AML-193 (cell line): ENCODE measurements around the gene RIN3.
A peak's percentile ranks its signal among the peaks of the same experiment; 100 is the strongest.

ENCODE experiments used
- DNase-seq, 2 experiments: peaks; one replicate each; lab custom pipeline; 2025; lab: John Stamatoyannopoulos, UW

The RIN3 gene

GRCh38 chr14:92686900-92687427 is 173.4 kb downstream of the RIN3 start:
- DNase-seq: no peak

- no peak for DNase-seq
These were observed 174.3 kb downstream of the RIN3 start for GRCh38 chr14:92687681-92688433.

GRCh38 chr14:92688434-92689375 is 175.1 kb downstream of the RIN3 start:
- DNase-seq: no peak

GRCh38 chr14:92690171-92691011 is 176.8 kb downstream of the RIN3 start:
- DNase-seq: peak; percentile 34 to 53

- DNase-seq: no peak
These were observed 179.2 kb downstream of the RIN3 start for GRCh38 chr14:92692822-92693226.

GRCh38 chr14:92693998-92694795 is 180.6 kb downstream of the RIN3 start:
- no peak for DNase-seq

- DNase-seq: no peak
These were observed 181.2 kb downstream of the RIN3 start for GRCh38 chr14:92694807-92695206.

- no peak for DNase-seq
These were observed 182.0 kb downstream of the RIN3 start for GRCh38 chr14:92695562-92695961.

GRCh38 chr14:92696366-92696765 is 182.8 kb downstream of the RIN3 start:
- peak in 1 of 2 experiments; percentile 18 for DNase-seq

GRCh38 chr14:92698393-92698792 is 184.8 kb downstream of the RIN3 start:
- no peak for DNase-seq

GRCh38 chr14:92701826-92702225 is 188.2 kb downstream of the RIN3 start:
- no peak for DNase-seq

- peak; percentile 33 to 40 for DNase-seq
These were observed 188.9 kb downstream of the RIN3 start for GRCh38 chr14:92702441-92702918.

GRCh38 chr14:92703516-92703915 is 189.9 kb downstream of the RIN3 start:
- no peak for DNase-seq

GRCh38 chr14:92704036-92704804 is 190.6 kb downstream of the RIN3 start:
- peak; percentile 71 to 76 for DNase-seq

- DNase-seq: no peak
These were observed 191.2 kb downstream of the RIN3 start for GRCh38 chr14:92704821-92705220.

GRCh38 chr14:92706386-92706785 is 192.8 kb downstream of the RIN3 start:
- DNase-seq: no peak

GRCh38 chr14:92709340-92710000 is 195.9 kb downstream of the RIN3 start:
- DNase-seq: no peak

- DNase-seq: no peak
These were observed 196.4 kb downstream of the RIN3 start for GRCh38 chr14:92710001-92710341.

GRCh38 chr14:92711976-92712653 is 198.5 kb downstream of the RIN3 start:
- DNase-seq: no peak
